ENCODE data around the gene C10orf88. TPM values are rescaled to one million over a fixed set of nuclear protein-coding genes. Genes with fewer than 3 reads are reported as not detected.

C10orf88 gene
- total RNA-seq, 2 donors from 2014 or later: 12.7 to 16.0 TPM

- Mint-ChIP-seq H3K36me3 (peaks cover 7% of the 10 kb centered on the region), H3K4me3 (no peak overlapping the region), H3K9me3 (no peaks in the 10 kb centered on the region), H3K4me1 (ENCODE audit: low read depth in 2 of 2) (peaks cover 15 to 16% of the 10 kb centered on the region in 2 donors), H3K27me3 (no peaks in the 10 kb centered on the region), H3K27ac (no peak overlapping the region)
- ATAC-seq (no peak), DNase-seq (ENCODE audit: low spot score) (no peak)
Observed at GRCh38 chr10:122984708-122985107, 30.7 kb upstream of the C10orf88 start.

- peaks cover 16 to 17% of the 10 kb centered on the region in 2 donors for H3K4me1 Mint-ChIP-seq (ENCODE audit: low read depth in 2 of 2)
- no peak overlapping the region for H3K27ac Mint-ChIP-seq
- H3K36me3 Mint-ChIP-seq: peaks cover 7% of the 10 kb centered on the region
- H3K27me3 Mint-ChIP-seq: no peaks in the 10 kb centered on the region
- ATAC-seq (no peak), DNase-seq (ENCODE audit: low spot score) (no peak)
- no peaks in the 10 kb centered on the region for H3K9me3 Mint-ChIP-seq
- no peak overlapping the region for H3K4me3 Mint-ChIP-seq
Observed at GRCh38 chr10:122983898-122984297, 29.9 kb upstream of the C10orf88 start.

GRCh38 chr10:122981066-122981464 is 27.0 kb upstream of the C10orf88 start:
- peak overlapping the region; percentile 92 for H3K27ac Mint-ChIP-seq
- H3K4me3 Mint-ChIP-seq: peak overlapping the region; percentile 90
- peaks cover 16 to 17% of the 10 kb centered on the region in 2 donors for H3K4me1 Mint-ChIP-seq (ENCODE audit: low read depth in 2 of 2)
- ATAC-seq (no peak), DNase-seq (ENCODE audit: low spot score) (no peak)
- H3K9me3 Mint-ChIP-seq: no peaks in the 10 kb centered on the region
- no peaks in the 10 kb centered on the region for H3K36me3 Mint-ChIP-seq
- H3K27me3 Mint-ChIP-seq: peaks cover 0 to 7% of the 10 kb centered on the region in 2 donors

GRCh38 chr10:122980209-122981065 is 26.4 kb upstream of the C10orf88 start, which contains the start of gene PSTK:
Gene PSTK (plus strand): TSS chr10:122980401. CDS start chr10:122980480, 79 bp downstream.
- Mint-ChIP-seq H3K36me3 (no peaks in the 10 kb centered on the region), H3K9me3 (no peaks in the 10 kb centered on the region), H3K27me3 (peaks cover 0 to 9% of the 10 kb centered on the region in 2 donors), H3K27ac (peak within 1 kb of the TSS; percentile 92), H3K4me1 (ENCODE audit: low read depth in 2 of 2) (peaks cover 16 to 17% of the 10 kb centered on the region in 2 donors), H3K4me3 (peak within 1 kb of the TSS; percentile 90)
- peak; percentile 98 for ATAC-seq
- peak; percentile 89 for DNase-seq (ENCODE audit: low spot score)

GRCh38 chr10:122974543-122975064 is 20.6 kb upstream of the C10orf88 start:
- H3K27me3 Mint-ChIP-seq: peaks cover 6 to 30% of the 10 kb centered on the region in 2 donors
- no peak overlapping the region for H3K4me3 Mint-ChIP-seq
- H3K9me3 Mint-ChIP-seq: no peaks in the 10 kb centered on the region
- ATAC-seq: no peak
- H3K4me1 Mint-ChIP-seq (ENCODE audit: low read depth in 2 of 2): peaks cover 0 to under 1% of the 10 kb centered on the region in 2 donors
- H3K36me3 Mint-ChIP-seq: no peaks in the 10 kb centered on the region
- no peak overlapping the region for H3K27ac Mint-ChIP-seq
- no peak for DNase-seq (ENCODE audit: low spot score)

- Mint-ChIP-seq H3K36me3 (no peaks in the 10 kb centered on the region), H3K9me3 (no peaks in the 10 kb centered on the region), H3K27me3 (peaks cover 6 to 32% of the 10 kb centered on the region in 2 donors), H3K4me3 (no peak overlapping the region), H3K27ac (no peak overlapping the region), H3K4me1 (ENCODE audit: low read depth in 2 of 2) (no peaks in the 10 kb centered on the region)
- no peak for ATAC-seq
- no peak for DNase-seq (ENCODE audit: low spot score)
Observed at GRCh38 chr10:122974023-122974422, 20.0 kb upstream of the C10orf88 start.

- Mint-ChIP-seq H3K4me3 (no peak overlapping the region), H3K27ac (no peak overlapping the region), H3K9me3 (peaks cover 15% of the 10 kb centered on the region), H3K4me1 (ENCODE audit: low read depth in 2 of 2) (no peaks in the 10 kb centered on the region), H3K27me3 (peaks cover 44% of the 10 kb centered on the region in 2 donors), H3K36me3 (peaks cover 32% of the 10 kb centered on the region)
- ATAC-seq (no peak), DNase-seq (ENCODE audit: low spot score) (no peak)
Observed at GRCh38 chr10:122968698-122969097, 14.7 kb upstream of the C10orf88 start.

- H3K4me1 Mint-ChIP-seq (ENCODE audit: low read depth in 2 of 2): no peaks in the 10 kb centered on the region
- peaks cover 32% of the 10 kb centered on the region for H3K36me3 Mint-ChIP-seq
- H3K27ac Mint-ChIP-seq: no peak overlapping the region
- peaks cover 41 to 52% of the 10 kb centered on the region in 2 donors for H3K27me3 Mint-ChIP-seq
- ATAC-seq: no peak
- H3K4me3 Mint-ChIP-seq: no peak overlapping the region
- DNase-seq (ENCODE audit: low spot score): no peak
- H3K9me3 Mint-ChIP-seq: peaks cover 15% of the 10 kb centered on the region
Observed at GRCh38 chr10:122966879-122967278, 12.9 kb upstream of the C10orf88 start.

- ATAC-seq (no peak), DNase-seq (ENCODE audit: low spot score) (no peak)
- Mint-ChIP-seq H3K27me3 (peaks cover 15 to 37% of the 10 kb centered on the region in 2 donors), H3K36me3 (peaks cover 18% of the 10 kb centered on the region), H3K4me1 (ENCODE audit: low read depth in 2 of 2) (no peaks in the 10 kb centered on the region), H3K9me3 (peaks cover 5% of the 10 kb centered on the region), H3K27ac (no peak overlapping the region), H3K4me3 (no peak overlapping the region)
Observed at GRCh38 chr10:122962405-122962804, 8.4 kb upstream of the C10orf88 start.

- Mint-ChIP-seq H3K9me3 (no peaks in the 10 kb centered on the region), H3K27ac (no peak overlapping the region), H3K4me1 (ENCODE audit: low read depth in 2 of 2) (peaks cover 13 to 25% of the 10 kb centered on the region in 2 donors), H3K36me3 (peaks cover 9% of the 10 kb centered on the region), H3K27me3 (peaks cover 5 to 7% of the 10 kb centered on the region in 2 donors), H3K4me3 (no peak overlapping the region)
- ATAC-seq (no peak), DNase-seq (ENCODE audit: low spot score) (no peak)
Observed at GRCh38 chr10:122957474-122957873, 3.4 kb upstream of the C10orf88 start.

- peaks cover 15 to 29% of the 10 kb centered on the region in 2 donors for H3K4me1 Mint-ChIP-seq (ENCODE audit: low read depth in 2 of 2)
- no peak overlapping the region for H3K4me3 Mint-ChIP-seq
- no peak overlapping the region for H3K27ac Mint-ChIP-seq
- H3K36me3 Mint-ChIP-seq: peaks cover 10% of the 10 kb centered on the region
- ATAC-seq: no peak
- DNase-seq (ENCODE audit: low spot score): no peak
- H3K9me3 Mint-ChIP-seq: no peaks in the 10 kb centered on the region
- H3K27me3 Mint-ChIP-seq: peaks cover 0 to 2% of the 10 kb centered on the region in 2 donors
Observed at GRCh38 chr10:122955892-122956291, 1.9 kb upstream of the C10orf88 start.

GRCh38 chr10:122954731-122955050 is 664 bp upstream of the C10orf88 start:
- DNase-seq (ENCODE audit: low spot score): no peak
- H3K36me3 Mint-ChIP-seq: peaks cover 10% of the 10 kb centered on the region
- peak overlapping the region; percentile 88 for H3K4me3 Mint-ChIP-seq
- no peaks in the 10 kb centered on the region for H3K9me3 Mint-ChIP-seq
- peak overlapping the region in 1 of 2 donors; percentile 90 for H3K27ac Mint-ChIP-seq
- peaks cover 15 to 29% of the 10 kb centered on the region in 2 donors for H3K4me1 Mint-ChIP-seq (ENCODE audit: low read depth in 2 of 2)
- peaks cover 0 to 2% of the 10 kb centered on the region in 2 donors for H3K27me3 Mint-ChIP-seq
- no peak for ATAC-seq

GRCh38 chr10:122949296-122949695 is 4.7 kb downstream of the C10orf88 start:
- DNase-seq (ENCODE audit: low spot score) (no peak), ATAC-seq (no peak)
- Mint-ChIP-seq H3K27me3 (no peaks in the 10 kb centered on the region), H3K4me3 (no peak overlapping the region), H3K4me1 (ENCODE audit: low read depth in 2 of 2) (peaks cover 19% of the 10 kb centered on the region in 2 donors), H3K27ac (no peak overlapping the region), H3K9me3 (no peaks in the 10 kb centered on the region), H3K36me3 (peaks cover 27% of the 10 kb centered on the region)

- DNase-seq (ENCODE audit: low spot score) (no peak), ATAC-seq (no peak)
- Mint-ChIP-seq H3K9me3 (no peaks in the 10 kb centered on the region), H3K27me3 (no peaks in the 10 kb centered on the region), H3K4me3 (no peak overlapping the region), H3K4me1 (ENCODE audit: low read depth in 2 of 2) (no peaks in the 10 kb centered on the region), H3K27ac (no peak overlapping the region), H3K36me3 (peaks cover 14% of the 10 kb centered on the region)
Observed at GRCh38 chr10:122939856-122940543, 14.0 kb downstream of the C10orf88 start.
